NB4 (cell line): Measurements from ENCODE around the gene DDHD1.

ENCODE experiments used
- CTCF ChIP-seq: IDR thresholded peaks from one replicate; pipeline ENCODE4 v1.5.1; 2012; ENCODE audit warnings: low read depth, low read length
- MAX ChIP-seq: IDR thresholded peaks from 2 replicates; pipeline ENCODE4 v1.6.1; 2011; ENCODE audit warnings: low read depth, low read length
- MYC ChIP-seq: IDR thresholded peaks from 2 replicates; pipeline ENCODE4 v1.6.1; 2011; ENCODE audit warnings: low read depth, low read length
- POLR2A ChIP-seq: IDR thresholded peaks from 2 replicates; pipeline ENCODE4 v1.6.1; 2011; ENCODE audit warnings: mild to moderate bottlenecking; ENCODE audit not compliant: insufficient read length; ENCODE audit errors: extremely low read depth

GRCh38 chr14:53128303-53129028 is 24.7 kb downstream of the DDHD1 start:
- no peak for TF ChIP-seq CTCF
- no peak for TF ChIP-seq MAX
- TF ChIP-seq POLR2A: no peak
- TF ChIP-seq MYC: no peak
